OCI-LY1 (cell line): ENCODE data around the gene TNIP2.
A peak's percentile ranks its signal among the peaks of the same experiment; 100 is the strongest.

Experiments
- H2AFZ ChIP-seq: fragments of 200-600 bp; sonication (generic), shearing (Covaris generic); 2 replicates; pipeline ENCODE4 v1.6.0; 2014; ENCODE audit warnings: antibody characterized with exemption, mild to moderate bottlenecking, low read length
- H3F3A ChIP-seq: fragments of 200-600 bp; sonication (generic), shearing (Covaris generic); 2 replicates; pipeline ENCODE4 v1.6.0; 2014; ENCODE audit warnings: mild to moderate bottlenecking, antibody characterized with exemption, low read length, moderate library complexity; ENCODE audit not compliant: insufficient read depth
- H3K27ac ChIP-seq: fragments of 200-600 bp; sonication (generic); 2 replicates; pipeline ENCODE4 v1.5.1; 2014; ENCODE audit warnings: low read length, mixed run types, mild to moderate bottlenecking, low read depth; ENCODE audit not compliant: poor library complexity, severe bottlenecking
- H3K27me3 ChIP-seq: fragments of 200-600 bp; sonication (generic); 2 replicates; pipeline ENCODE4 v1.6.0; 2014; ENCODE audit warnings: antibody characterized with exemption, mild to moderate bottlenecking, low read length, moderate library complexity; ENCODE audit not compliant: insufficient read depth
- H3K36me3 ChIP-seq: fragments of 200-600 bp; sonication (generic); 2 replicates; pipeline ENCODE4 v1.6.1; 2014; ENCODE audit warnings: mild to moderate bottlenecking, antibody characterized with exemption, low read length, moderate library complexity, mixed read lengths; ENCODE audit not compliant: insufficient read depth
- H3K4me1 ChIP-seq: fragments of 200-600 bp; sonication (generic); 2 replicates; pipeline ENCODE4 v1.5.1; 2014; ENCODE audit warnings: mild to moderate bottlenecking, low read length, moderate library complexity; ENCODE audit not compliant: insufficient read depth, severe bottlenecking
- H3K4me2 ChIP-seq: fragments of 200-600 bp; sonication (generic), shearing (Covaris generic); 2 replicates; pipeline ENCODE4 v1.6.1; 2014; ENCODE audit warnings: low read length
- H3K4me3 ChIP-seq: fragments of 200-600 bp; sonication (generic); 2 replicates; pipeline ENCODE4 v1.5.1; 2014; ENCODE audit warnings: low read length, low read depth, mild to moderate bottlenecking, mixed read lengths; ENCODE audit not compliant: poor library complexity, severe bottlenecking
- H3K79me2 ChIP-seq: fragments of 200-600 bp; shearing (Covaris generic); 2 replicates; pipeline ENCODE4 v1.6.1; 2016; ENCODE audit warnings: mixed run types, low read length, mixed read lengths; ENCODE audit not compliant: insufficient read depth
- H3K9ac ChIP-seq: fragments of 200-600 bp; sonication (generic), shearing (Covaris generic); 2 replicates; pipeline ENCODE4 v1.6.1; 2014; ENCODE audit warnings: mild to moderate bottlenecking, low read length, mixed read lengths
- H3K9me2 ChIP-seq: fragments of 200-600 bp; sonication (generic), shearing (Covaris generic); 2 replicates; pipeline ENCODE4 v1.6.1; 2014; ENCODE audit warnings: low read depth, mild to moderate bottlenecking, low read length, mixed read lengths
- H3K9me3 ChIP-seq: fragments of 200-600 bp; shearing (Covaris generic); 2 replicates; pipeline ENCODE4 v1.6.1; 2014; ENCODE audit warnings: low read length, mixed read lengths
- H4K20me1 ChIP-seq: fragments of 200-600 bp; sonication (generic), shearing (Covaris generic); 2 replicates; pipeline ENCODE4 v1.6.0; 2016; ENCODE audit warnings: mild to moderate bottlenecking, low read length; ENCODE audit not compliant: insufficient read depth
- CTCF ChIP-seq: fragments of 200-600 bp; sonication (generic), shearing (Covaris generic); IDR thresholded peaks from 2 replicates; pipeline ENCODE4 v1.5.1; 2017; ENCODE audit warnings: mild to moderate bottlenecking, antibody characterized with exemption, low read length, moderate library complexity, mixed read lengths
- EZH2 ChIP-seq: fragments of 200-600 bp; sonication (generic), shearing (Covaris generic); IDR thresholded peaks from 2 replicates; pipeline ENCODE4 v1.8.0; 2017; ENCODE audit warnings: borderline replicate concordance, mixed run types, mild to moderate bottlenecking, antibody characterized with exemption, low read length, moderate library complexity, mixed read lengths

The TNIP2 gene

GRCh38 chr4:2698504-2698903, 57.6 kb downstream of the TNIP2 start:
- no peak overlapping the region for H3K9ac ChIP-seq
- H3K4me1 ChIP-seq, result peaks cover 51% of the 10 kb centered on the region
- no peaks in the 10 kb centered on the region for H4K20me1 ChIP-seq
- no peak for TF ChIP-seq CTCF
- TF ChIP-seq EZH2, result no peak
- no peaks in the 10 kb centered on the region for H3K9me3 ChIP-seq
- no peak overlapping the region for H3K4me3 ChIP-seq
- H3K36me3 ChIP-seq, result peaks cover 55% of the 10 kb centered on the region
- no peaks in the 10 kb centered on the region for H3K9me2 ChIP-seq
- H3K4me2 ChIP-seq, result no peak overlapping the region
- no peaks in the 10 kb centered on the region for H3K27me3 ChIP-seq
- H3F3A ChIP-seq, result no peaks in the 10 kb centered on the region
- no peak overlapping the region for H2AFZ ChIP-seq
- peak overlapping the region; percentile 99 for H3K27ac ChIP-seq
- no peaks in the 10 kb centered on the region for H3K79me2 ChIP-seq

- Histone ChIP-seq H4K20me1 (no peaks in the 10 kb centered on the region), H3K27me3 (no peaks in the 10 kb centered on the region), H3K9ac (no peak overlapping the region), H2AFZ (no peak overlapping the region), H3K9me3 (no peaks in the 10 kb centered on the region), H3K4me1 (peaks cover 51% of the 10 kb centered on the region), H3K4me3 (no peak overlapping the region), H3K79me2 (no peaks in the 10 kb centered on the region), H3K9me2 (no peaks in the 10 kb centered on the region), H3K4me2 (no peak overlapping the region), H3K27ac (peak overlapping the region; percentile 99), H3F3A (no peaks in the 10 kb centered on the region), H3K36me3 (peaks cover 51% of the 10 kb centered on the region)
- TF ChIP-seq CTCF (no peak), EZH2 (no peak)
These were observed 58.1 kb downstream of the TNIP2 start for GRCh38 chr4:2697995-2698414.

GRCh38 chr4:2696423-2696822, 59.7 kb downstream of the TNIP2 start:
- Histone ChIP-seq H3K9ac (peak overlapping the region; percentile 48; the same call in 1 of the 2 replicates), H3K4me2 (peak overlapping the region; percentile 31), H3K4me1 (peaks cover 51% of the 10 kb centered on the region), H3K27ac (peak overlapping the region; percentile 99), H3K4me3 (no peak overlapping the region), H2AFZ (no peak overlapping the region), H4K20me1 (no peaks in the 10 kb centered on the region), H3K9me3 (no peaks in the 10 kb centered on the region), H3K36me3 (peaks cover 46% of the 10 kb centered on the region; the same call in 1 of the 2 replicates), H3K27me3 (no peaks in the 10 kb centered on the region), H3F3A (no peaks in the 10 kb centered on the region), H3K79me2 (no peaks in the 10 kb centered on the region), H3K9me2 (no peaks in the 10 kb centered on the region)
- TF ChIP-seq CTCF, result no peak
- no peak for TF ChIP-seq EZH2
